ENCODE data around the gene TCERG1L. TPM values are rescaled to one million over a fixed set of nuclear protein-coding genes. Genes with fewer than 3 reads are reported as not detected.

TCERG1L gene
- total and polyA plus RNA-seq, 9 of the 15 experiments (the other 6 are each of a cell fraction or from before 2014, with no cell fraction given) = not detected

GRCh38 chr10:131128731-131129130, 182.8 kb downstream of the TCERG1L start:
- CTCF ChIA-PET (ENCODE audit: low intra/inter-chr PET ratio) = no interaction called here
- FAIRE-seq = no peak

GRCh38 chr10:131127610-131128009, 183.9 kb downstream of the TCERG1L start:
- DNase-seq (ENCODE audit: extremely low read depth in 1 of 4, low spot score in 3 of 4) = no peak
- no peaks in the 10 kb centered on the region for H4K20me1 ChIP-seq (replicated peaks; ENCODE audit: control insufficient read depth, insufficient read depth, low read length)
- no peaks in the 10 kb centered on the region for H3K9me3 ChIP-seq (replicated peaks; ENCODE audit: control insufficient read depth, insufficient read depth, low read depth, low read length)
- peaks cover 2 to 9% of the 10 kb centered on the region in 2 experiments; a peak in 2 of 5 replicates for H3K27me3 ChIP-seq (ENCODE audit: control insufficient read depth in 2 of 2, insufficient read depth in 2 of 2, low read length in 2 of 2)
- intact Hi-C loops (cut with micrococcal nuclease) (no loop called here), in situ Hi-C loops (cut with MboI) (no loop called here)
- H3K9ac ChIP-seq (ENCODE audit: insufficient read depth in 1 of 2, low read depth in 2 of 2, low read length in 2 of 2) = no peak overlapping the region
- ATAC-seq = no peak
- no peak overlapping the region for H3K27ac ChIP-seq (ENCODE audit: extremely low read depth, low read depth, low read length)
- no peak overlapping the region for H2AFZ ChIP-seq (ENCODE audit: low read depth, low read length)
- 0% methylated on average over 5 of the region's 8 CpGs for WGBS (ENCODE audit: insufficient coverage, low coverage, missing lambda C conversion rate)
- no TSS peak for BruUV-seq (replicated peaks)
- no peaks in the 10 kb centered on the region for H3K9me1 ChIP-seq (ENCODE audit: control insufficient read depth, insufficient read depth, low read length)
- no peaks in the 10 kb centered on the region for H3K4me1 ChIP-seq (replicated peaks in 1 of 2; ENCODE audit: control insufficient read depth in 2 of 2, insufficient read depth in 2 of 2, low read length in 2 of 2)
- H3K4me3 ChIP-seq = no peak overlapping the region
- H3K4me2 ChIP-seq (ENCODE audit: insufficient read depth, low read length) = no peak overlapping the region
- no peak for FAIRE-seq
- H3K36me3 ChIP-seq (ENCODE audit: control insufficient read depth, insufficient read depth, low read length) = no peaks in the 10 kb centered on the region
- no peaks in the 10 kb centered on the region for H3K79me2 ChIP-seq (ENCODE audit: control insufficient read depth, insufficient read depth, low read length)
- ChIA-PET POLR2A (no interaction called here), CTCF (ENCODE audit: low intra/inter-chr PET ratio) (no interaction called here)
- TF ChIP-seq HOXB6 (CRISPR knock-in tag; IDR thresholded peaks at IDR 0.05; ENCODE audit: borderline replicate concordance) (no peak), TRIM28 (IDR thresholded peaks at IDR 0.05) (no peak), NR2C1 (IDR thresholded peaks at IDR 0.05) (no peak), NR2C1 (tag; IDR thresholded peaks at IDR 0.05) (no peak), HDAC6 (IDR thresholded peaks at IDR 0.05; ENCODE audit: low read depth, low read length) (no peak), LARP7 (IDR thresholded peaks at IDR 0.05) (no peak), ZNF75A (CRISPR knock-in tag; IDR thresholded peaks at IDR 0.05) (no peak), TCF3 (CRISPR knock-in tag; IDR thresholded peaks at IDR 0.05) (no peak), BRF1 (IDR thresholded peaks at IDR 0.05; ENCODE audit: borderline replicate concordance, extremely low read depth, insufficient read length) (no peak), SRSF3 (IDR thresholded peaks at IDR 0.05; ENCODE audit: insufficient read depth, low read length) (no peak), THAP7 (CRISPR knock-in tag; IDR thresholded peaks at IDR 0.05) (no peak)

More at GRCh38 chr10:131128731-131129130, 182.8 kb downstream of the TCERG1L start:
- in situ Hi-C loops (cut with MboI) (no loop called here), intact Hi-C loops (cut with micrococcal nuclease) (no loop called here)
- Histone ChIP-seq H3K4me3 (no peak overlapping the region), H3K27me3 (ENCODE audit: control insufficient read depth in 2 of 2, insufficient read depth in 2 of 2, low read length in 2 of 2) (peaks cover 2 to 9% of the 10 kb centered on the region in 2 experiments; a peak in 2 of 5 replicates), H3K4me2 (ENCODE audit: insufficient read depth, low read length) (no peak overlapping the region), H3K9me3 (replicated peaks; ENCODE audit: control insufficient read depth, insufficient read depth, low read depth, low read length) (no peaks in the 10 kb centered on the region), H3K4me1 (replicated peaks in 1 of 2; ENCODE audit: control insufficient read depth in 2 of 2, insufficient read depth in 2 of 2, low read length in 2 of 2) (no peaks in the 10 kb centered on the region), H4K20me1 (replicated peaks; ENCODE audit: control insufficient read depth, insufficient read depth, low read length) (no peaks in the 10 kb centered on the region), H3K27ac (ENCODE audit: extremely low read depth, low read depth, low read length) (no peak overlapping the region), H3K9me1 (ENCODE audit: control insufficient read depth, insufficient read depth, low read length) (no peaks in the 10 kb centered on the region), H3K9ac (ENCODE audit: insufficient read depth in 1 of 2, low read depth in 2 of 2, low read length in 2 of 2) (no peak overlapping the region), H3K36me3 (ENCODE audit: control insufficient read depth, insufficient read depth, low read length) (no peaks in the 10 kb centered on the region), H2AFZ (ENCODE audit: low read depth, low read length) (no peak overlapping the region), H3K79me2 (ENCODE audit: control insufficient read depth, insufficient read depth, low read length) (no peaks in the 10 kb centered on the region)
- BruUV-seq (replicated peaks) = no TSS peak
- POLR2A ChIA-PET = no interaction called here
- DNase-seq (ENCODE audit: extremely low read depth in 1 of 4, low spot score in 3 of 4) (no peak), ATAC-seq (no peak)
- TF ChIP-seq ZNF507 (tag; conservative IDR thresholded peaks at IDR 0.05) = no peak
- TF ChIP-seq ZNF23 (CRISPR knock-in tag; IDR thresholded peaks at IDR 0.05) = no peak
- WGBS (ENCODE audit: insufficient coverage, low coverage, missing lambda C conversion rate) = 2% methylated on average over 8 of the region's 8 CpGs
